ENCODE results near the gene SDK2. TPM values are rescaled to one million over a fixed set of nuclear protein-coding genes. Genes with fewer than 3 reads are reported as not detected.

SDK2 gene
- total and polyA plus RNA-seq, 2 experiments from 2014 or later = 0.59 to 1.2 TPM

DNA sequence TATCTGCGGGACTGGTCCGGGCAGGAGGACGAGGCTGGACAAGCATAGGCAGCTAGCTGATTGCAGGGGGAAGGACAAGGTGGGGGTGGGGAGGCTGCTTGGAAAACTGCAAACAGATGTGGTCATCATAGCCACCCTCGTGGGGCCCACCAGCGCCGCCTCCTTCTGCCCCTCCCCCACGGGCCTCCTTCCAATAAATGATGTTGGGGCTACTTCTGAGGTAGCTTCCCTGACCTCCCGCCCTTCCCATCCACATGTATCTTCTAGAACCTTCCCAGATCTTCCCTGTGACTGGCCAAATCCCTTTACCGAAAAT, 320.1 kb downstream of the SDK2 start:
- Histone ChIP-seq H3K9me3 (ENCODE audit: low read depth) (no peaks in the 10 kb centered on the region), H4K20me1 (ENCODE audit: insufficient read depth, poor library complexity, severe bottlenecking) (no peaks in the 10 kb centered on the region), H3K9me2 (replicated peaks; ENCODE audit: insufficient read depth) (no peaks in the 10 kb centered on the region), H3K79me2 (no peaks in the 10 kb centered on the region), H3K27ac (peak overlapping the region; percentile 90), H3K27me3 (no peaks in the 10 kb centered on the region), H3K4me1 (ENCODE audit: insufficient read depth) (peaks cover 31% of the 10 kb centered on the region), H2AFZ (no peak overlapping the region), H3K4me3 (no peak overlapping the region), H3K36me3 (replicated peaks; ENCODE audit: insufficient read depth, low read depth) (no peaks in the 10 kb centered on the region), H3K4me2 (peak overlapping the region; percentile 65)
- TF ChIP-seq CTCF (IDR thresholded peaks at IDR 0.05; ENCODE audit: poor library complexity) = no peak
- TF ChIP-seq EZH2phosphoT487 (IDR thresholded peaks at IDR 0.05; ENCODE audit: low read depth, severe bottlenecking, unreplicated experiment) = no peak
- TF ChIP-seq EZH2 (IDR thresholded peaks at IDR 0.05; ENCODE audit: borderline replicate concordance) = no peak
- DNase-seq (ENCODE audit: low spot score) = peak; percentile 78
- 29% methylated on average over 9 of the region's 9 CpGs for WGBS (ENCODE audit: low lambda C conversion rate, missing lambda C conversion rate)

- Histone ChIP-seq H3K4me3 (no peak overlapping the region), H3K27ac (peak overlapping the region; percentile 90), H3K4me2 (peak overlapping the region; percentile 65), H3K36me3 (replicated peaks; ENCODE audit: insufficient read depth, low read depth) (no peaks in the 10 kb centered on the region), H3K27me3 (no peaks in the 10 kb centered on the region), H3K9me2 (replicated peaks; ENCODE audit: insufficient read depth) (no peaks in the 10 kb centered on the region), H4K20me1 (ENCODE audit: insufficient read depth, poor library complexity, severe bottlenecking) (no peaks in the 10 kb centered on the region), H3K9me3 (ENCODE audit: low read depth) (no peaks in the 10 kb centered on the region), H3K4me1 (ENCODE audit: insufficient read depth) (peaks cover 36% of the 10 kb centered on the region), H2AFZ (no peak overlapping the region), H3K79me2 (no peaks in the 10 kb centered on the region)
- WGBS (ENCODE audit: low lambda C conversion rate, missing lambda C conversion rate) = 31% methylated on average over 5 of the region's 5 CpGs
- no peak for TF ChIP-seq CTCF (IDR thresholded peaks at IDR 0.05; ENCODE audit: poor library complexity)
- TF ChIP-seq EZH2phosphoT487 (IDR thresholded peaks at IDR 0.05; ENCODE audit: low read depth, severe bottlenecking, unreplicated experiment) = no peak
- no peak for TF ChIP-seq EZH2 (IDR thresholded peaks at IDR 0.05; ENCODE audit: borderline replicate concordance)
- DNase-seq (ENCODE audit: low spot score) = peak; percentile 65
Measured at GRCh38 chr17:73323409-73324159, 320.7 kb downstream of the SDK2 start.

DNA sequence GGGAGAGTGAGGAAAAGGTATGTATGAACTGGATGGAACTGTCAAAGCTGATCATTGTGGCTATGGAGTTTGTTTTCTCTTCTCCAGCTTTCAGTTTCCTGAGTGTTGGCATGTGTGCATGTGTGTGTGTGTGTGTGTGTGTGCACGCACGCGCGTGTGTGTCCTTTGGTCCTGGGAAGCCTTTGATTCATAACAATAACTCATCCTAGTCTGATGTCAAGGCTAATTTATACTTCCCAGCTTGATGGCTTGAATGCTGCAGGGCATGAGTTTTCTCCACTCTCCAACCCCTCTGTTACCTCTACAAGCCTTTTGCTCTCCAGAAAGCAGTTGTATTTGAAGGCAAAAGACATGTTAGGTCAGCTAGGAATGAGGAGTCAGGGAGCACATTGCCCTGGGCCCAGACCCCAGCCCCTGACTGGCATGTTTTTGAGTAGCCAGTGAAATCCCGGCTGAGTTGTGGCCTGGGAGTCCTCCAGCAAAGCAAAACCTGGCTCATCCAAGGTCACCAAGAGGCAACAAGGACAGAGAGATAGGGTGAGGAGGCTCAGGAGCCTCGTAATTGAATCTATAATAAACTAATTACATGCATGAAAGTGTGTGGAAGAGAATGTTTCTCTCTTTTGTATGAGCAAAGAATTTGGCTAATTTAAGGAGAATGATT, 323.5 kb downstream of the SDK2 start:
- peaks cover 54% of the 10 kb centered on the region for H3K4me1 ChIP-seq (ENCODE audit: insufficient read depth)
- H3K9me3 ChIP-seq (ENCODE audit: low read depth) = no peaks in the 10 kb centered on the region
- no peak overlapping the region for H3K27ac ChIP-seq
- DNase-seq (ENCODE audit: low spot score) = no peak
- no peaks in the 10 kb centered on the region for H4K20me1 ChIP-seq (ENCODE audit: insufficient read depth, poor library complexity, severe bottlenecking)
- H3K27me3 ChIP-seq = no peaks in the 10 kb centered on the region
- H3K79me2 ChIP-seq = no peaks in the 10 kb centered on the region
- H3K36me3 ChIP-seq (replicated peaks; ENCODE audit: insufficient read depth, low read depth) = no peaks in the 10 kb centered on the region
- no peak overlapping the region for H3K4me2 ChIP-seq
- H3K4me3 ChIP-seq = no peak overlapping the region
- H2AFZ ChIP-seq = no peak overlapping the region
- TF ChIP-seq EZH2phosphoT487 (IDR thresholded peaks at IDR 0.05; ENCODE audit: low read depth, severe bottlenecking, unreplicated experiment) = no peak
- no peak for TF ChIP-seq CTCF (IDR thresholded peaks at IDR 0.05; ENCODE audit: poor library complexity)
- no peak for TF ChIP-seq EZH2 (IDR thresholded peaks at IDR 0.05; ENCODE audit: borderline replicate concordance)
- H3K9me2 ChIP-seq (replicated peaks; ENCODE audit: insufficient read depth) = no peaks in the 10 kb centered on the region
- 56% methylated on average over 6 of the region's 6 CpGs for WGBS (ENCODE audit: low lambda C conversion rate, missing lambda C conversion rate)

All from hepatocyte (in vitro differentiated cells).